Thyroid gland (tissue), 4 donors: ENCODE measurements around the gene WNT7B.

Experiments
- CTCF ChIP-seq, 6 experiments: fragments of 200-600 bp in 3 of 6; fragments of 450-650 bp in 3 of 6; sonication (generic) in 3 of 6; IDR thresholded peaks; one replicate each; pipeline ENCODE4 v1.5.1; 2016 to 2019; ENCODE audit warnings: antibody characterized with exemption in 6 of 6, mild to moderate bottlenecking in 2 of 6, inconsistent platforms in 1 of 6, moderate library complexity in 1 of 6
- POLR2A ChIP-seq, 2 donors: fragments of 450-650 bp; IDR thresholded peaks; one replicate each; pipeline ENCODE4 v1.6.1; 2017; ENCODE audit warnings: antibody characterized with exemption in 2 of 2, mild to moderate bottlenecking in 2 of 2, moderate library complexity in 1 of 2

GRCh38 chr22:45995405-45996101, 18.6 kb upstream of the WNT7B start:
- TF ChIP-seq POLR2A (IDR thresholded peaks at IDR 0.05) (no peak), CTCF (IDR thresholded peaks at IDR 0.05) (no peak)
